ENCODE measurements around the gene DNAH2. TPM values are rescaled to one million over a fixed set of nuclear protein-coding genes. Genes with fewer than 3 reads are reported as not detected.

DNAH2 gene
- total and polyA plus RNA-seq, 2 of the 13 experiments (the other 11 are each of a cell fraction or from before 2014, with no cell fraction given): not detected

GRCh38 chr17:7844292-7845154, 127.0 kb downstream of the DNAH2 start (continued):
- no peak for TF ChIP-seq ZNF770 (CRISPR knock-in tag; IDR thresholded peaks at IDR 0.05)
- no peak; the same call in none of the 2 replicates for TF ChIP-seq MYC (CRISPR knock-in tag; IDR thresholded peaks at IDR 0.05; ENCODE audit: borderline replicate concordance)
- no peak for TF ChIP-seq ATAD3A (CRISPR knock-in tag; IDR thresholded peaks at IDR 0.05)
- TF ChIP-seq TFDP2 (CRISPR knock-in tag; IDR thresholded peaks at IDR 0.05): no peak
- no peak for TF ChIP-seq ATF1 (CRISPR knock-in tag; IDR thresholded peaks at IDR 0.05)
- no peak; the same call in 1 of the 2 replicates for TF ChIP-seq NRL (CRISPR knock-in tag; IDR thresholded peaks at IDR 0.05; ENCODE audit: borderline replicate concordance)
- TF ChIP-seq TFDP1 (CRISPR knock-in tag; IDR thresholded peaks at IDR 0.05; ENCODE audit: borderline replicate concordance): peak; percentile 31; the same call in 1 of the 2 replicates
- TF ChIP-seq, protein P1, sequence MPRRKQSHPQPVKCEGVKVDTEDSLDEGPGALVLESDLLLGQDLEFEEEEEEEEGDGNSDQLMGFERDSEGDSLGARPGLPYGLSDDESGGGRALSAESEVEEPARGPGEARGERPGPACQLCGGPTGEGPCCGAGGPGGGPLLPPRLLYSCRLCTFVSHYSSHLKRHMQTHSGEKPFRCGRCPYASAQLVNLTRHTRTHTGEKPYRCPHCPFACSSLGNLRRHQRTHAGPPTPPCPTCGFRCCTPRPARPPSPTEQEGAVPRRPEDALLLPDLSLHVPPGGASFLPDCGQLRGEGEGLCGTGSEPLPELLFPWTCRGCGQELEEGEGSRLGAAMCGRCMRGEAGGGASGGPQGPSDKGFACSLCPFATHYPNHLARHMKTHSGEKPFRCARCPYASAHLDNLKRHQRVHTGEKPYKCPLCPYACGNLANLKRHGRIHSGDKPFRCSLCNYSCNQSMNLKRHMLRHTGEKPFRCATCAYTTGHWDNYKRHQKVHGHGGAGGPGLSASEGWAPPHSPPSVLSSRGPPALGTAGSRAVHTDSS (CRISPR knock-in tag; conservative IDR thresholded peaks at IDR 0.05): no peak
- no peak for TF ChIP-seq NFATC3 (CRISPR knock-in tag; IDR thresholded peaks at IDR 0.05)
- no peak for TF ChIP-seq KAT2B (IDR thresholded peaks at IDR 0.05; ENCODE audit: borderline replicate concordance, low read depth, low read length)
- no peak for TF ChIP-seq SRSF4 (IDR thresholded peaks at IDR 0.05; ENCODE audit: low read depth, low read length, poor library complexity, severe bottlenecking)
- TF ChIP-seq ZNF431 (CRISPR knock-in tag; IDR thresholded peaks at IDR 0.05; ENCODE audit: borderline replicate concordance, low read depth): no peak
- TF ChIP-seq, protein P2, sequence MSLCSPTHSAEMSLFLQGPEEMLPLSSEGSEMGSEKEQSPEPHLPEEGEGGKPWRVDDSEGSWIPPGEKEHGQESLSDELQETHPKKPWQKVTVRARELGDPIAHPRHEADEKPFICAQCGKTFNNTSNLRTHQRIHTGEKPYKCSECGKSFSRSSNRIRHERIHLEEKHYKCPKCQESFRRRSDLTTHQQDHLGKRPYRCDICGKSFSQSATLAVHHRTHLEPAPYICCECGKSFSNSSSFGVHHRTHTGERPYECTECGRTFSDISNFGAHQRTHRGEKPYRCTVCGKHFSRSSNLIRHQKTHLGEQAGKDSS (CRISPR knock-in tag; IDR thresholded peaks at IDR 0.05; ENCODE audit: borderline replicate concordance, low read depth): peak; percentile 33; the same call in 1 of the 2 replicates
- TF ChIP-seq, protein P3, sequence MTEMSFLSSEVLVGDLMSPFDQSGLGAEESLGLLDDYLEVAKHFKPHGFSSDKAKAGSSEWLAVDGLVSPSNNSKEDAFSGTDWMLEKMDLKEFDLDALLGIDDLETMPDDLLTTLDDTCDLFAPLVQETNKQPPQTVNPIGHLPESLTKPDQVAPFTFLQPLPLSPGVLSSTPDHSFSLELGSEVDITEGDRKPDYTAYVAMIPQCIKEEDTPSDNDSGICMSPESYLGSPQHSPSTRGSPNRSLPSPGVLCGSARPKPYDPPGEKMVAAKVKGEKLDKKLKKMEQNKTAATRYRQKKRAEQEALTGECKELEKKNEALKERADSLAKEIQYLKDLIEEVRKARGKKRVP (CRISPR knock-in tag; IDR thresholded peaks at IDR 0.05): no peak
- no peak for TF ChIP-seq ZNF207 (IDR thresholded peaks at IDR 0.05; ENCODE audit: borderline replicate concordance)
- TF ChIP-seq KDM2A (CRISPR knock-in tag; IDR thresholded peaks at IDR 0.05; ENCODE audit: borderline replicate concordance, low read depth): peak; percentile 68; the same call in 1 of the 2 replicates
- TF ChIP-seq DMAP1 (CRISPR knock-in tag; IDR thresholded peaks at IDR 0.05): no peak
- no peak for TF ChIP-seq ZNF839 (CRISPR knock-in tag; IDR thresholded peaks at IDR 0.05; ENCODE audit: borderline replicate concordance)
- no peak for TF ChIP-seq FOSL1 (CRISPR knock-in tag; IDR thresholded peaks at IDR 0.05; ENCODE audit: borderline replicate concordance)
- no peak for TF ChIP-seq ASH2L (IDR thresholded peaks at IDR 0.05; ENCODE audit: insufficient read length, low read depth, low read length)
